Right hindlimb (tissue), 1 donor: Measurements from ENCODE around the gene ARHGDIG.
"Not testable (repeated sequence)": the region's sequence is repeated elsewhere in the genome, so short reads cannot be mapped to it uniquely, and the experiment has no call there.

ENCODE experiments used
- DNase-seq: peaks from one replicate; pipeline ENCODE4 v3.0.0-alpha.2; 2018

Gene ARHGDIG

GRCh38 chr16:280552-280951 is at the start of gene ARHGDIG:
Gene ARHGDIG (plus strand): TSS chr16:280591. CDS start chr16:280681, 90 bp downstream.
- DNase-seq: no peak

DNA sequence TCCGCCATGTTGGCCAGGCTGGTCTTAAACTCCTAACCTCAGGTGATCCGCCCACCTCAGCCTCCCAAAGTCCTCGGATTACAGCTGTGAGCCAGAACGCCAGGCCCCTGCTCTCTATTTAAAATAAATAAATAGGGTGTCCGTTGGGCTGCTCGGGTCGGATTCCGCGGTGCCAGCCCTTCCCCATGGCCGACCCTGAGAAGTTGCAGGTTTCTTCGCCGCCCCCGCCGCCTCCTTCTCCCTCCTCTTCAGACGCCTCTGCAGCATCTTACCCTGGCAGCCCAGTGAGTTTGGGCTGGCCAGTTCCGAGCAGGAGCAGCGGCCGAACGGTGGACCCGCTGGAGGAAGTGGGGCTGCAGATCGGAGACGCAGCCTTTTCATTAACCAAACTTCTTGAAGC is 49.4 kb upstream of the ARHGDIG start:
- DNase-seq: no peak

DNA sequence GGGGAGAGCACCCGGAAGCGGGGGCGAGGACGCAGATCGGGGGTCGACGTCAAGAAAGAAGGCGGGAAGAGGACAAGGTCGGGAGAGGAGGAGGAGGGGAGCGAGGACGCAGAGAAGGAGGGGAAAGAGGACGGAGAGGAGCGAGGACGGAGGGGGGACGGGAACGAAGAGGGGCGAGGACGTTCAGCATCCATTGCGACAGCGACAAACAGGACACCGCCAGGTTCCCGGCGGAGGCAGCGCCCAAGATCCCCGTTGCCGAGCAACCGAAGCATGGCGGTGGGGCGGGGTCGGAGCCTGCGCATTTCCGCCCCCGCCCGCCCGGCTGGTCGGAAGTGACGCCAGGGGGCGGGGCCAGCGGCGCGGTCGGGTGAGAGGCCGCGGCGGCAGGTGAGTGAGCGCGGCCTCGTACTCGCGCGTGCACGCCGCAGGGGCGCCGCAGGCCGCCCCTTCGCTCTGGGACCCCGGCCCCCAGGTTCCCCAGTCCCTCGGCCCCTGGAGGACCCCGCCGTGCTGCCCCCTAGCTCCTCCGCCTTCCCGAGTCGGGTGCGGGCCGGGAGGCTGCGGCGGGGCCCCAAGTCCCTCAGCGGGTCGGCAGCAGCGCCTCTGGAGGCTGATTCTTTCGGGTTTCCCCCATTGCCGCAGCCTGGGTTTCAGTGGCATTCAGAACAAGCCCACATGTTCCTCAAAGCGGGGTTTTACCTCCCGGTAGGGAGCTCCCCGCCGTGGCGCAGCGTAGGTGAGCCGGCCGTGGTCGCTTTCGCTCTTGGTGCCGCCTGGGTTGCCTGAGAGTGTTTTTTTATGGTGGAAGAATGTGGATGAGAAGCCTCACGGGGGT is 45.7 kb upstream of the ARHGDIG start, which contains the start of gene FAM234A:
TSS of gene FAM234A (plus strand) at position 354 of the 838 bp plus-strand sequence. CDS start 19,593 bp downstream, outside the sequence.
- peak; percentile 94 for DNase-seq

DNA sequence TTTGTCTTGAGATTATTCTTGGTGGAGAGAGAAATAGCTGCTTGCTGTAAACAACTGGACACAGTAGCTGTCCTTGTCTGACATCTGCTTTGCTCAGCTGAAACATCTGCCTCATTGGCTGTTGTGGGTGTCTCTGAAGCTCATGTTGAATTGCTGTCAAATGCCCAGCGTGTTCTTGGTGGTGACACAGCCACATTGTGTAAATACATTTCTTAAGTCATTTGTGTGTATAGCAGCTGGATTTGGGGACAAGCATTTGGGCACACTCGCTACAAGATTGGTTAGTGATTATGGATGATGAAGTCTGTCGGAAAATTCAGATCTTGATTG is 40.5 kb upstream of the ARHGDIG start:
- no peak for DNase-seq

GRCh38 chr16:240559-240958 is 39.8 kb upstream of the ARHGDIG start:
- no peak for DNase-seq

DNA sequence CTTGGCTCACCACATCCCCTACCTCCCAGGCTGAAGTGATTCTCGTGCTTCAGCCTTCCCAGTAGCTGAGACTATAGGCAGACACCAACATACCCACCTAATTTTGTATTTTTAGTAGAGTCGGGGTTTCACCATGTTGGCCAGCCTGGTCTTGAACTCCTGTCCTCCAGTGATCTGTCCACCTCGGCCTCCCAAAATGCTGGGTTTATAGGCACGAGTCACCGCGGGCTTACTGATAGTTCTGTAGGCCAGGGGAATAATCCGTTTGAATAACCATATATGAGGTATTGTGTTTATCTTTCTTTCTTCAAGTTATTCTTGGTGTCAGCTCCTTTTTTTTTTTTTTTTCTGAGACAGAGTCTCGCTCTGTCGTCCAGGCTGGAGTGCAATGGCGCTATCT is 38.1 kb upstream of the ARHGDIG start:
- no peak for DNase-seq

DNA sequence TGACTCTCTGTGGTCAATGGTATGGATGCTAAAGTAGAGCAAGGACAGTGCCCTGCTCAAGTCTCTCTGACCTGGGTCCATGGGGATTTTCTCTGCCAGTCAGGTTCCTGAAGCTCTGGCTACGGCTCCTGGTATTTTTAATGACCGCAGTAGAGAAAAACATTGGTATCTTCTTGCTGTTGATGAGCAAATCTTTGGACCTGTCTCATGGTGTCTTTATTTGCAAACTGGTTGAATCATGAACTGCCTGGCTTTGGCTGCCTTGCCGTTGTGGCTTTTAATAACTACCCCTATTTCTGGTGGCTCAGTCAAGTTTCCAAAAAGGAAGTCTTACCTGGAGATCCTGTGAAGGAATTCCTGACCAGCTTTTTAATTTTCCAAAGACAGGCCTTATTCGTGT is 37.0 kb upstream of the ARHGDIG start:
- DNase-seq: no peak

DNA sequence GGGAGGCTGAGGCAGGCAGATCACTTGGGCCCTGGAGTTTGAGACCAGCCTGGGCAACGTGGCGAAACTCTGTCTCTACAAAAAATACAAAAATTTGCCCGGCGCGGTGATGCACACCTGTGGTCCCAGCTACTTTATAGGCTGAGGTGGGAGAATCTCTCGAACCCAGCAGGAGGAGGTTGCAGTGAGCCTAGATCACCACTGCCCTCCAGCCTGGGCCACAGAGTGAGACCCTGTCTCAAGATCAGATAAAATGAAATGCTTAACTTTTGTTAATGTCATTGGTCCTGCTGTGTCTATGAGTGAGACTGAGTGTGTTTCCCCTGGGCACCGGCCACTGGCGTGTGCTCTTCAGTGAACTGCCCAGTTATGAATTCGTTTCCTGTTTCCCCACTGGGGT is 35.3 kb upstream of the ARHGDIG start:
- no peak for DNase-seq

- no peak for DNase-seq
Measured at GRCh38 chr16:247027-247426, 33.4 kb upstream of the ARHGDIG start.

DNA sequence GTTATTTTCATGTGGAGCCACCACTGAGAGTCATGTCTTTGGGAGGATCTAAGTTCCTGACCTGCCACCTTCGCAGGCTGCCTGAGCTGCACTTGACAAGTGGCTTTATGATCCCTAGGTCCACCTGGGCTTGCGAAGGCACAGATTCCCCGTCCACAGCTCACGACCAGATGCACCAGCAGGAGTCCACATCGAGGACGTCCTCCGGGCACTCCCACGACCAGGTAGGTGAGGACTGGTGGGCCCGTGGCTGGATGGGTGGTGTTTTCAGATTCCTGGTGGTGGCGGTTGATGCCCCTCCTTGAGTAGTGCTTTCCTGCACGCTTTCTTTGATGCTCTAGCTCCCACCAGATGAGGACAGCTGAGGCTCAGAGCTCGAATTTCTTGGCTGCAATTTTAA is 31.0 kb upstream of the ARHGDIG start:
- DNase-seq: no peak

DNA sequence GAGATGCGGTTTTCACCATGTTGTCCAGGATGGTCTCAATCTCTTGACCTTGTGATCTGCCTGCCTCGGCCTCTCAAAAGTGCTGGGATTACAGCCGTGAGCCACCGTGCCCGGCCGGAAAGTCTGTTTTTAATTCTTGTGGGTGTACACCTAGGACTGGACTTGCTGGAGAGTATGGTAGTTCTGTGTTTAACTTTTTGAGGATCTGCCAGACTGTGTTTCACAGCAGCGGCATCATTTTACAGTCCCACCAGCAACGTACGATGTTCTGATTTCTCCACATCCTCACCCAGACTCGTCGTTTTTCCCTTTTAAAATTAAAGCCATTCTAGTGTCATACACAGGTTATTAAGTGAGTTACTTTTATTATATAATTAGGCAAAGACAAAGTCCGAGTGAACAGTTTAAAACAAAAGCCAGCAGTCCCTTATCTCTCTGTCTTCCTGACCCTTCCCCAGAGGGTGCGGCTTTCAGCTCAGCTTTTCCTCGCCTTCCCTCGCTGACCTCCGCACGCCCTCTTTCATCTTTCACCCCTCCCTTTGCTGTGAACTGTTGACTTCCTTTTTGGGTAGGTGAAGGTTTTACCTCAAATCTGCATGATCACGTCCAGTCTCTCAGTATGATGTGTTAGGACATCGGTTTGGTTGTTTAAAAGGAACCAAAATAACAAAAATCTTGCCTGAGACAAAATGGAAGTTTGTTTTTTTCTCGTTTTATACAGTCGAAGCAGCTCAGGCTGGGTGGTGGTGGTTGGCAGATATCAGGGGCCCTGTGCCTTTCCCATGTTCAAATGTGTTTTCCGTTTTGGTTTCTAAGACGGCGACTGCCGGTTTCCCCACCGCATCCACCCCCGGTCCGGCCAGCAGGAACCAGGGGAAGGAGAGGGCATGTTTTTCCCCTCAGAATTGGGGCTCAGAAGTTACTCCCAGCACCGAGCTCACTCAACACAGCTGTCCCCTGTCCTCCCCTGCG is 27.7 kb upstream of the ARHGDIG start:
- no peak for DNase-seq

GRCh38 chr16:253833-254232 is 26.6 kb upstream of the ARHGDIG start:
- DNase-seq: no peak

GRCh38 chr16:254461-254860 is 25.9 kb upstream of the ARHGDIG start:
- no peak for DNase-seq

DNA sequence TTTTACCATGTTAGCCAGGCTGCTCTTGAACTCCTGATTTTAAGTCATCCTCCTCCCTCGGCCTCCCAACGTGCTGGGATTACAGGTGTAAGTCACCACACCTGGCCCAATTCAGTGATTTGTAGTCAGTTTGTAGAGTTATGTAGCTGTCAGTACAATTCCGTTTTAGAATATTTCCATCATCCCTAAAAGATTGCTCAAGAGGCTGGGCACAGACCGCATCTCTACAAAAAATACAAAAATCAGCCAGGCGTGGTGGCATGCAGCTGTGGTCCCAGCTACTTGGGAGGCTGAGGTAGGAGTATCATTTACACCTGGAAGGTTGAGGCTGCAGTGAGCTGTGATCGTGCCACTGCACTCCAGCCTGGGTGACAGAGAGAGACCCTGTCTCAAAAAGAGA is 25.2 kb upstream of the ARHGDIG start:
- DNase-seq: no peak

- not testable (repeated sequence) for DNase-seq
Measured at GRCh38 chr16:258091-258490, 22.3 kb upstream of the ARHGDIG start.

- no peak for DNase-seq
Measured at GRCh38 chr16:259226-259625, 21.2 kb upstream of the ARHGDIG start.

GRCh38 chr16:259814-260253 is 20.6 kb upstream of the ARHGDIG start:
- DNase-seq: no peak

- no peak for DNase-seq
Measured at GRCh38 chr16:260326-260725, 20.1 kb upstream of the ARHGDIG start.

DNA sequence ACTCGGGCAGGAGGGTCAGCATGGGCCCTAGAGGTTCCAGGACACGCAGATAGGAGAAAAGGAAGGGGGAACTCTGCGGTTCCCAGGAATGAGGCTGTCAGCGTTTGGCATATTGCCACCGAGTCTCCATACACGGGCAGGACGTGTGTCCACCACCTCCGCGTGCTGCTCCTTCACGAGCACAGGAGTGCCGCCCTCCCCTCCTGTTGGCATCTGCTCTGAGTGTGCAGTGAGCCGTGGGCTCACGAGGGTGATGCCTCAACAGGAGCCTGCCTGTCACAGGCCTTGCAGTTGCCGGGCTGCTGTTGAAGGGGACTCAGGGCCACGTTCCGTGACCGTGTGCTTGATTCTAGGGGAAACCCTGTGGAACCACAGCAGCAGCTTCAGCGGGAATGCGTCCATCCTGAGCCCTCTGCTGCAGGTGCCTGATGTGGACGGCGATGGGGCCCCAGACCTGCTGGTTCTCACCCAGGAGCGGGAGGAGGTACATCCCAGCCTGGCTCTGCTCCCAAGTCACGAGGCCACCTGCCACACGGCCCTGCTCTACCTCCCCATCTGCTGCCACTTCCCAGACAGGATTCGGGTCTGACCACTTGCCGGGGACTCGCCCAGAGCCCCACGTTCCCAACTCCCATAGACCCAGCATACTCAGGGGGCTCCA is 19.2 kb upstream of the ARHGDIG start:
- no peak for DNase-seq

GRCh38 chr16:262121-262745 is 18.2 kb upstream of the ARHGDIG start:
- DNase-seq: no peak

GRCh38 chr16:263182-263774 is 17.1 kb upstream of the ARHGDIG start:
- no peak for DNase-seq

DNA sequence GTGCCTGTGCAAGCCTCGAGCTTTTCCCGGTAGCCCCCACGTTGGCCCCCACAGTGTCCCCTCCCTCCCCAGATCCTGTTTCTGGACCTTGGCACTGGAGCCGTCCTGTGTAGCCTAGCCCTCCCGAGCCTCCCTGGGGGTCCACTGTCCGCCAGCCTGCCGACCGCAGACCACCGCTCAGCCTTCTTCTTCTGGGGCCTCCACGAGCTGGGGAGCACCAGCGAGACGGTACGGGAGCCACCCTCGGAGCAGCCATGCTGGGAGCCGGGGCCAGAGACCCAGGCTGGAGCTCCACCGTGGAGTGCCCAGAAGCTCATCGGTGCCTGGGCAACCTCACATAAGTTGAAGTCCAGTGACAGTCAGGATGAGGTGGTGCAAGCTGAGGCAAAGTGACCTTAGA is 16.4 kb upstream of the ARHGDIG start:
- DNase-seq: no peak
